Osteoblast (primary cell): Measurements from ENCODE around the gene POU2AF1. TPM values are rescaled to one million over a fixed set of nuclear protein-coding genes. Genes with fewer than 3 reads are reported as not detected.

Source experiments
- DNase-seq: peaks from one replicate; pipeline ENCODE4 v3.0.0; 2011; ENCODE audit warnings: low spot score, mixed read lengths; ENCODE audit not compliant: insufficient read length; ENCODE audit errors: missing footprints
- H2AFZ ChIP-seq: 2 replicates; pipeline ENCODE4 v1.6.0; 2011; ENCODE audit warnings: mild to moderate bottlenecking, low read length
- H3K27ac ChIP-seq: 2 replicates; pipeline ENCODE4 v1.5.1; 2011; ENCODE audit warnings: mild to moderate bottlenecking, low read depth, low read length, moderate library complexity
- H3K27me3 ChIP-seq: 2 replicates; pipeline ENCODE4 v1.6.0; 2012; ENCODE audit warnings: mild to moderate bottlenecking, control low read depth, inconsistent platforms, low read length, moderate library complexity; ENCODE audit not compliant: insufficient read depth
- H3K36me3 ChIP-seq: 2 replicates; pipeline ENCODE4 v1.5.1; 2011; ENCODE audit warnings: mild to moderate bottlenecking, low read length, control low read depth, moderate library complexity; ENCODE audit not compliant: insufficient read depth
- H3K4me1 ChIP-seq: 2 replicates; pipeline ENCODE4 v1.5.1; 2011; ENCODE audit warnings: mild to moderate bottlenecking, low read length, control low read depth, moderate library complexity; ENCODE audit not compliant: insufficient read depth
- H3K4me2 ChIP-seq: 2 replicates; pipeline ENCODE4 v1.6.0; 2011; ENCODE audit warnings: mild to moderate bottlenecking, low read length; ENCODE audit not compliant: insufficient read depth
- H3K4me3 ChIP-seq: fragments of 200-600 bp; sonication (generic); 3 replicates; pipeline ENCODE4 v1.5.1; 2012; ENCODE audit warnings: mild to moderate bottlenecking, low read length, inconsistent platforms; ENCODE audit not compliant: insufficient read depth
- H3K79me2 ChIP-seq: 2 replicates; pipeline ENCODE4 v1.6.0; 2012; ENCODE audit warnings: mild to moderate bottlenecking, low read length, control low read depth, inconsistent platforms; ENCODE audit not compliant: insufficient read depth
- H3K9me3 ChIP-seq: 2 replicates; pipeline ENCODE4 v1.5.1; 2011; ENCODE audit warnings: low read depth, low read length, control low read depth
- H4K20me1 ChIP-seq: 2 replicates; pipeline ENCODE4 v1.6.0; 2012; ENCODE audit warnings: mild to moderate bottlenecking, low read length, control low read depth; ENCODE audit not compliant: insufficient read depth
- total RNA-seq: library from RNA; depleted of rRNA; stranded (reverse); fragments of >200 nt; gene quantifications from 2 replicates; pipeline ENCODE4 v1.2.3, GENCODE V29; 2012
- TF ChIP-seq, protein P1 (sequence below): IDR thresholded peaks from 2 replicates; pipeline ENCODE4 v1.5.1; 2011; ENCODE audit warnings: mild to moderate bottlenecking, low read depth, low read length, moderate library complexity; ENCODE audit errors: extremely low read depth

POU2AF1 gene
- total RNA-seq, 1 donor = not detected

- H4K20me1 ChIP-seq = no peaks in the 10 kb centered on the region
- no peak overlapping the region for H3K4me2 ChIP-seq
- H3K79me2 ChIP-seq = no peaks in the 10 kb centered on the region
- no peak overlapping the region for H3K4me3 ChIP-seq
- no peak overlapping the region for H2AFZ ChIP-seq
- H3K9me3 ChIP-seq = no peaks in the 10 kb centered on the region
- DNase-seq = no peak
- H3K27ac ChIP-seq = no peak overlapping the region
- TF ChIP-seq, protein P1, sequence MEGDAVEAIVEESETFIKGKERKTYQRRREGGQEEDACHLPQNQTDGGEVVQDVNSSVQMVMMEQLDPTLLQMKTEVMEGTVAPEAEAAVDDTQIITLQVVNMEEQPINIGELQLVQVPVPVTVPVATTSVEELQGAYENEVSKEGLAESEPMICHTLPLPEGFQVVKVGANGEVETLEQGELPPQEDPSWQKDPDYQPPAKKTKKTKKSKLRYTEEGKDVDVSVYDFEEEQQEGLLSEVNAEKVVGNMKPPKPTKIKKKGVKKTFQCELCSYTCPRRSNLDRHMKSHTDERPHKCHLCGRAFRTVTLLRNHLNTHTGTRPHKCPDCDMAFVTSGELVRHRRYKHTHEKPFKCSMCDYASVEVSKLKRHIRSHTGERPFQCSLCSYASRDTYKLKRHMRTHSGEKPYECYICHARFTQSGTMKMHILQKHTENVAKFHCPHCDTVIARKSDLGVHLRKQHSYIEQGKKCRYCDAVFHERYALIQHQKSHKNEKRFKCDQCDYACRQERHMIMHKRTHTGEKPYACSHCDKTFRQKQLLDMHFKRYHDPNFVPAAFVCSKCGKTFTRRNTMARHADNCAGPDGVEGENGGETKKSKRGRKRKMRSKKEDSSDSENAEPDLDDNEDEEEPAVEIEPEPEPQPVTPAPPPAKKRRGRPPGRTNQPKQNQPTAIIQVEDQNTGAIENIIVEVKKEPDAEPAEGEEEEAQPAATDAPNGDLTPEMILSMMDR = no peak
- no peaks in the 10 kb centered on the region for H3K4me1 ChIP-seq
- H3K36me3 ChIP-seq = no peaks in the 10 kb centered on the region
- peaks cover 4% of the 10 kb centered on the region for H3K27me3 ChIP-seq
Measured at GRCh38 chr11:111364503-111364902, 14.6 kb downstream of the POU2AF1 start.

DNA sequence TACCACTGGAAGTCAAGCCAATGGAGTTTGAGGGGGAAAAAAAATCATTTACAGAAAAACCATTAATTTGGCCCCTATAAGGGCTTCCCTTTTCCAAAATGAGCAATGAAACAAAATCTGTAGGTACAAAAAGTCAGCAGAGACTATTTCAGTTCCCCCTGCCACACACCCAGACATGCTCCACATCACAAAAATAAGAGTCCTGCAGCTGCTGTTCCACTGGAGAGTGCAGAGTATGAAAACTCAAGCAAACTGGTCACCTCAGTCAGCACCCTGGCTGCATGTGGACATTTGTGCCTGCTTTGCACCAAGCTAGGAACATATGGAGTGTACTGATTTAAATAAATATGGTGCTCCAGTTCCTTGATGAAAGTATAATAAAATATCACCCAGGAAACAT, 15.1 kb downstream of the POU2AF1 start:
- Histone ChIP-seq H3K27ac (no peak overlapping the region), H3K36me3 (no peaks in the 10 kb centered on the region), H2AFZ (no peak overlapping the region), H3K4me3 (no peak overlapping the region), H3K9me3 (no peaks in the 10 kb centered on the region), H3K27me3 (peaks cover 4% of the 10 kb centered on the region), H4K20me1 (no peaks in the 10 kb centered on the region), H3K79me2 (no peaks in the 10 kb centered on the region), H3K4me1 (no peaks in the 10 kb centered on the region), H3K4me2 (no peak overlapping the region)
- TF ChIP-seq, protein P1 = no peak
- DNase-seq = no peak

- no peaks in the 10 kb centered on the region for H4K20me1 ChIP-seq
- peaks cover 4% of the 10 kb centered on the region for H3K27me3 ChIP-seq
- no peak overlapping the region for H3K4me2 ChIP-seq
- no peak overlapping the region for H3K27ac ChIP-seq
- no peaks in the 10 kb centered on the region for H3K36me3 ChIP-seq
- TF ChIP-seq, protein P1 = no peak
- H2AFZ ChIP-seq = no peak overlapping the region
- H3K79me2 ChIP-seq = no peaks in the 10 kb centered on the region
- H3K9me3 ChIP-seq = no peaks in the 10 kb centered on the region
- H3K4me1 ChIP-seq = no peaks in the 10 kb centered on the region
- DNase-seq = no peak
- no peak overlapping the region for H3K4me3 ChIP-seq
Measured at GRCh38 chr11:111362887-111363411, 16.1 kb downstream of the POU2AF1 start.

DNA sequence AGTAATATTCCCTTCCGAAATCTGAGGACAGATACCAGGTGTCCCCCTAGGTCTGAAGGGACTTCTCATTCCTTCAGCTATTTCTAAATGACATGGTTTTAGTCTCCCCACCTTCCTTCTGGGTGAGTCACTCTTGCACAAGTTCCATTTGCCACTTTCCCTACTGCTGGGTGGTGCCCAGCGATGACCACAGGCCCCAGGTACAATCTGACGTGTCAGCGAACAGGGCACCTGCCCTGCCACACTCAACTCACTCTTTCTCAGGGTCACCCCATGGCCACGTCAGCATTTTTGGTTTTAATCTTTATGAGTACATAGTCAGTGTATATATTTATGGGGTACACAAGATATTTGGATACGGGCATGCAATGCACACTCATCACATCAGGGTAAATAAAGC, 17.2 kb downstream of the POU2AF1 start:
- no peaks in the 10 kb centered on the region for H3K9me3 ChIP-seq
- H3K4me3 ChIP-seq = no peak overlapping the region
- no peak overlapping the region for H2AFZ ChIP-seq
- no peak overlapping the region for H3K4me2 ChIP-seq
- H4K20me1 ChIP-seq = no peaks in the 10 kb centered on the region
- no peak for DNase-seq
- no peaks in the 10 kb centered on the region for H3K36me3 ChIP-seq
- no peaks in the 10 kb centered on the region for H3K27me3 ChIP-seq
- H3K27ac ChIP-seq = no peak overlapping the region
- H3K79me2 ChIP-seq = no peaks in the 10 kb centered on the region
- no peaks in the 10 kb centered on the region for H3K4me1 ChIP-seq
- TF ChIP-seq, protein P1 = no peak
